Activated CD4-positive, alpha-beta memory T cell treated with anti-CD3 and anti-CD28 coated beads, Interleukin-2, amount 10 ng/mL, durations not matched to agents 7 days and 5 days (primary cell): ENCODE measurements around the gene RPL9. TPM values are rescaled to one million over a fixed set of nuclear protein-coding genes. Genes with fewer than 3 reads are reported as not detected.

Experiments
- total RNA-seq, 2 experiments: library from RNA; stranded (reverse); gene quantifications; one replicate each; pipeline ENCODE4 v1.2.3, GENCODE V29; 2021

Gene RPL9
- total RNA-seq, 2 experiments from 2014 or later: 891 to 916 TPM

Other genes starting within 250 kb of the RPL9 start
- 10 to 100 TPM; 72.2 to 72.6 TPM for gene RFC1, start 92.6 kb downstream of the RPL9 start, total RNA-seq
- not detected for gene KLB, start 52.0 kb downstream of the RPL9 start, total RNA-seq
- 10 to 100 TPM; 13.0 to 14.0 TPM for gene LIAS, start 134 bp upstream of the RPL9 start, total RNA-seq
- 10 to 100 TPM; 16.9 to 18.8 TPM for gene UGDH, start 68.5 kb upstream of the RPL9 start, total RNA-seq
- 1 to 10 TPM; 7.2 to 7.6 TPM for gene SMIM14, start 179.9 kb upstream of the RPL9 start, total RNA-seq
- 10 to 100 TPM; 82.3 to 86.5 TPM for gene UBE2K, start 239.2 kb upstream of the RPL9 start, total RNA-seq